Osteoblast (primary cell): Measurements from ENCODE around the gene ARHGDIA. TPM values are rescaled to one million over a fixed set of nuclear protein-coding genes. Genes with fewer than 3 reads are reported as not detected.
"Not testable (repeated sequence)": the region's sequence is repeated elsewhere in the genome, so short reads cannot be mapped to it uniquely, and the experiment has no call there.

ENCODE experiments used
- DNase-seq: peaks from one replicate; pipeline ENCODE4 v3.0.0; 2011; ENCODE audit warnings: low spot score, mixed read lengths; ENCODE audit not compliant: insufficient read length; ENCODE audit errors: missing footprints
- H2AFZ ChIP-seq: 2 replicates; pipeline ENCODE4 v1.6.0; 2011; ENCODE audit warnings: mild to moderate bottlenecking, low read length
- H3K27ac ChIP-seq: 2 replicates; pipeline ENCODE4 v1.5.1; 2011; ENCODE audit warnings: mild to moderate bottlenecking, low read depth, low read length, moderate library complexity
- H3K27me3 ChIP-seq: 2 replicates; pipeline ENCODE4 v1.6.0; 2012; ENCODE audit warnings: mild to moderate bottlenecking, control low read depth, inconsistent platforms, low read length, moderate library complexity; ENCODE audit not compliant: insufficient read depth
- H3K36me3 ChIP-seq: 2 replicates; pipeline ENCODE4 v1.5.1; 2011; ENCODE audit warnings: mild to moderate bottlenecking, low read length, control low read depth, moderate library complexity; ENCODE audit not compliant: insufficient read depth
- H3K4me1 ChIP-seq: 2 replicates; pipeline ENCODE4 v1.5.1; 2011; ENCODE audit warnings: mild to moderate bottlenecking, low read length, control low read depth, moderate library complexity; ENCODE audit not compliant: insufficient read depth
- H3K4me2 ChIP-seq: 2 replicates; pipeline ENCODE4 v1.6.0; 2011; ENCODE audit warnings: mild to moderate bottlenecking, low read length; ENCODE audit not compliant: insufficient read depth
- H3K4me3 ChIP-seq: fragments of 200-600 bp; sonication (generic); 3 replicates; pipeline ENCODE4 v1.5.1; 2012; ENCODE audit warnings: mild to moderate bottlenecking, low read length, inconsistent platforms; ENCODE audit not compliant: insufficient read depth
- H3K79me2 ChIP-seq: 2 replicates; pipeline ENCODE4 v1.6.0; 2012; ENCODE audit warnings: mild to moderate bottlenecking, low read length, control low read depth, inconsistent platforms; ENCODE audit not compliant: insufficient read depth
- H3K9me3 ChIP-seq: 2 replicates; pipeline ENCODE4 v1.5.1; 2011; ENCODE audit warnings: low read depth, low read length, control low read depth
- H4K20me1 ChIP-seq: 2 replicates; pipeline ENCODE4 v1.6.0; 2012; ENCODE audit warnings: mild to moderate bottlenecking, low read length, control low read depth; ENCODE audit not compliant: insufficient read depth
- total RNA-seq: library from RNA; depleted of rRNA; stranded (reverse); fragments of >200 nt; gene quantifications from 2 replicates; pipeline ENCODE4 v1.2.3, GENCODE V29; 2012
- TF ChIP-seq, protein P1 (sequence below): IDR thresholded peaks from 2 replicates; pipeline ENCODE4 v1.5.1; 2011; ENCODE audit warnings: mild to moderate bottlenecking, low read depth, low read length, moderate library complexity; ENCODE audit errors: extremely low read depth

Gene ARHGDIA
- total RNA-seq, 1 donor: 133 TPM

DNA sequence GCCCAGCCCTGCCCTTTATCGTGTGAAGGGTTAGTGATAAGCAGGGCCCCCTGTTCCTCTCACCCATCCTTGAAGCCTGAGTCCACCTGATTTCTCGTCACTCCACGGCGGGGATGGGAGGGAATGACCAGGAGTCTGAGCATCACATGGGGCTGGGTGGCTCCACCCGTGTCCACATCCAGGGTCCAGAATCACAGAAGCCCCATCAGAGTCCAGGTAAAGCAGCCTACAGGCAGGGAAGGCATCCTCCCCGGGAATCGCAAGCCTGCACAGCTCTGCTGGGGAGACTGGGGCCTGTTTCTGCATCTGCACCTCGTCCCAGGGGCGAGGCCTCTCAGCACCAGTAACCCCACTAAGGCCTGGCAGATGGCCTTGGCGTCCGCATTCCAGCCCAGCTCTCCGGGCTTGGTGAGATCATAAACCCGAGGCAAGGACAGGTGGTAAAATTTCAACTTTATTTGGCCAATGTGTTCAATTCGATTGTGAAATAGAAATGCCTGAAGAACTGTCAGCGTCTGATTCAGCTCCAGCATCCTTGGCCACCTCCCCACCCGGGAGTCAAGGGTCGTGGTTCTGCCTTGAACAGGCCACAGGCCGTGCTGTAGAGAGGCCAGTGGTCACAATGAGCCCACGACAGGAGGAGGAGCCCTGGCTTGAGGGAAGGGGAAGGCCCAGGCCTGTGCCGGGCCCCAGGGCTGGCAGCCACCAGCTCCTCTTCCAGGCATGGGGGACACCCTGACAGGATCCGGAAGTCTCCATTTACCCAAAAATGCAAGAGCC, 28.2 kb downstream of the ARHGDIA start:
- no peak overlapping the region for H3K4me3 ChIP-seq
- H3K27me3 ChIP-seq: no peaks in the 10 kb centered on the region
- no peak overlapping the region for H2AFZ ChIP-seq
- TF ChIP-seq, protein P1, sequence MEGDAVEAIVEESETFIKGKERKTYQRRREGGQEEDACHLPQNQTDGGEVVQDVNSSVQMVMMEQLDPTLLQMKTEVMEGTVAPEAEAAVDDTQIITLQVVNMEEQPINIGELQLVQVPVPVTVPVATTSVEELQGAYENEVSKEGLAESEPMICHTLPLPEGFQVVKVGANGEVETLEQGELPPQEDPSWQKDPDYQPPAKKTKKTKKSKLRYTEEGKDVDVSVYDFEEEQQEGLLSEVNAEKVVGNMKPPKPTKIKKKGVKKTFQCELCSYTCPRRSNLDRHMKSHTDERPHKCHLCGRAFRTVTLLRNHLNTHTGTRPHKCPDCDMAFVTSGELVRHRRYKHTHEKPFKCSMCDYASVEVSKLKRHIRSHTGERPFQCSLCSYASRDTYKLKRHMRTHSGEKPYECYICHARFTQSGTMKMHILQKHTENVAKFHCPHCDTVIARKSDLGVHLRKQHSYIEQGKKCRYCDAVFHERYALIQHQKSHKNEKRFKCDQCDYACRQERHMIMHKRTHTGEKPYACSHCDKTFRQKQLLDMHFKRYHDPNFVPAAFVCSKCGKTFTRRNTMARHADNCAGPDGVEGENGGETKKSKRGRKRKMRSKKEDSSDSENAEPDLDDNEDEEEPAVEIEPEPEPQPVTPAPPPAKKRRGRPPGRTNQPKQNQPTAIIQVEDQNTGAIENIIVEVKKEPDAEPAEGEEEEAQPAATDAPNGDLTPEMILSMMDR: no peak
- H3K4me2 ChIP-seq: no peak overlapping the region
- DNase-seq: no peak
- H4K20me1 ChIP-seq: peaks cover 24% of the 10 kb centered on the region
- H3K27ac ChIP-seq: no peak overlapping the region
- H3K9me3 ChIP-seq: no peaks in the 10 kb centered on the region
- peaks cover 56% of the 10 kb centered on the region for H3K36me3 ChIP-seq
- H3K79me2 ChIP-seq: no peaks in the 10 kb centered on the region
- no peaks in the 10 kb centered on the region for H3K4me1 ChIP-seq

DNA sequence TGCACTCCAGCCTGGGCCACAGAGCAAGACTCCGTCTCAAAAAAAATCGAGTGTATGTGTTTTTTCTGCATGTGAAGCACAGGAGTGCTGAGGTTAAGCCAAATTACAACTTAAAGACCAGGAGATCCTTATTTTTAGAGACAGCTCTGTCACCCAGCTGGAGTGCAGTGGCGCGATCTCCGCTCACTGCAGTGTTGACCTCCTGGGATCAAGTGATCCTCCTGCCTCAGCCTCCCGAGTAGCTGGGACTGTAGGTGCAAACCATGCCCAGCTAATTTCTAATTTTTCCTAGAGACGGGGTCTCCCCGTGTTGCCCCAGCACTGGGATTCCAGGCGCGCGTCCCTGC, 28.8 kb downstream of the ARHGDIA start:
- no peak overlapping the region for H3K4me2 ChIP-seq
- no peaks in the 10 kb centered on the region for H3K79me2 ChIP-seq
- peaks cover 24% of the 10 kb centered on the region for H4K20me1 ChIP-seq
- H3K4me3 ChIP-seq: no peak overlapping the region
- DNase-seq: no peak
- peaks cover 53% of the 10 kb centered on the region for H3K36me3 ChIP-seq
- H3K27ac ChIP-seq: no peak overlapping the region
- no peak overlapping the region for H2AFZ ChIP-seq
- H3K9me3 ChIP-seq: no peaks in the 10 kb centered on the region
- H3K4me1 ChIP-seq: no peaks in the 10 kb centered on the region
- TF ChIP-seq, protein P1: no peak
- no peaks in the 10 kb centered on the region for H3K27me3 ChIP-seq

- no peak overlapping the region for H3K27ac ChIP-seq
- no peak overlapping the region for H2AFZ ChIP-seq
- H3K36me3 ChIP-seq: peaks cover 48% of the 10 kb centered on the region
- H3K9me3 ChIP-seq: no peaks in the 10 kb centered on the region
- no peaks in the 10 kb centered on the region for H3K4me1 ChIP-seq
- TF ChIP-seq, protein P1: no peak
- no peak for DNase-seq
- peaks cover 24% of the 10 kb centered on the region for H4K20me1 ChIP-seq
- H3K27me3 ChIP-seq: no peaks in the 10 kb centered on the region
- H3K4me3 ChIP-seq: no peak overlapping the region
- H3K4me2 ChIP-seq: no peak overlapping the region
- no peaks in the 10 kb centered on the region for H3K79me2 ChIP-seq
These were observed 29.3 kb downstream of the ARHGDIA start for GRCh38 chr17:81841866-81842265.

GRCh38 chr17:81840826-81841778, 30.0 kb downstream of the ARHGDIA start:
- no peak overlapping the region for H2AFZ ChIP-seq
- no peaks in the 10 kb centered on the region for H3K79me2 ChIP-seq
- TF ChIP-seq, protein P1: no peak
- no peak overlapping the region for H3K4me2 ChIP-seq
- no peaks in the 10 kb centered on the region for H3K4me1 ChIP-seq
- H3K4me3 ChIP-seq: no peak overlapping the region
- H3K27me3 ChIP-seq: no peaks in the 10 kb centered on the region
- peaks cover 24% of the 10 kb centered on the region for H4K20me1 ChIP-seq
- H3K36me3 ChIP-seq: peaks cover 40% of the 10 kb centered on the region
- H3K27ac ChIP-seq: no peak overlapping the region
- H3K9me3 ChIP-seq: no peaks in the 10 kb centered on the region
- DNase-seq: no peak

GRCh38 chr17:81840059-81840458, 31.1 kb downstream of the ARHGDIA start:
- Histone ChIP-seq H4K20me1 (peaks cover 19% of the 10 kb centered on the region), H3K36me3 (peaks cover 30% of the 10 kb centered on the region)
- not testable (repeated sequence) for H3K4me1 ChIP-seq, H3K4me3 ChIP-seq, DNase-seq, H3K9me3 ChIP-seq, H3K27me3 ChIP-seq, H3K79me2 ChIP-seq, H3K27ac ChIP-seq, H2AFZ ChIP-seq, H3K4me2 ChIP-seq
